Tracheal epithelial cell (primary cell): ENCODE results near the gene PDZD2. TPM values are rescaled to one million over a fixed set of nuclear protein-coding genes. Genes with fewer than 3 reads are reported as not detected.

Source experiments
- total RNA-seq: library from RNA; depleted of rRNA; stranded (reverse); fragments of >200 nt; gene quantifications from 2 replicates; pipeline ENCODE4 v1.2.1, GENCODE V29; 2014

PDZD2 gene
- 7.7 and 8.3 TPM in 2 replicates for total RNA-seq

GRCh38 chr5:31638748-31639418, at the start of gene PDZD2:
Gene PDZD2, plus strand, starts transcription at chr5:31639131.

Other genes with a start within 250 kb of the PDZD2 start
- 33.0 and 40.1 TPM in 2 replicates for gene DROSHA, start 107.0 kb upstream of the PDZD2 start, total RNA-seq
- gene C5orf22, start 106.8 kb upstream of the PDZD2 start, total RNA-seq: 18.6 and 19.0 TPM in 2 replicates